CD4-positive, alpha-beta T cell treated with Interferon alpha-2 for 1 hour (primary cell): ENCODE results near the gene RAB3GAP2.
"Not testable (repeated sequence)": the region's sequence is repeated elsewhere in the genome, so short reads cannot be mapped to it uniquely, and the experiment has no call there.

Source experiments
- DNase-seq, 2 donors: peaks; one replicate each; pipeline ENCODE4 v3.0.0-alpha.2; 2020 to 2022

RAB3GAP2 gene

GRCh38 chr1:220135755-220136154, 136.5 kb downstream of the RAB3GAP2 start:
- DNase-seq = no peak

GRCh38 chr1:220129479-220130210, 142.6 kb downstream of the RAB3GAP2 start:
- DNase-seq = no peak

GRCh38 chr1:220127076-220127475, 145.2 kb downstream of the RAB3GAP2 start:
- no peak for DNase-seq

- no peak for DNase-seq
These were observed 147.7 kb downstream of the RAB3GAP2 start for GRCh38 chr1:220124542-220124941.

DNA sequence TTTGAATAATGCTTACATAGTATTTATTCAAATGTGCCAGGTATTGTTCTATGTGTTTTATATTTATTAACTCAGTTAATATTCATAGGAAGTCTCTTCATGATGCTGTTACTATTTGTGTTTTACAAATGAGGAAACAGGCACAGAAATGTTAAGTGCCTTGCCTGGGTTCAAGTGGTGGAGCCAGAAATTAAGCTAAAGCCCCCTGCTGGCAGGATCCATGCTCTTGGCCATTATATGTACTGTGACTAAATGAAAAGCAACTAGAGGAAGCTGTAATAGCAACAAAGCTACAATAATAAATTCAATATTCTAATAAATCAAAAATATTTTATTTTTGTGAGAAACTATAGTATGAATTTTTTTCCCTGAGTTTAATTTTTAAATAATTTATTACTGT, 148.4 kb downstream of the RAB3GAP2 start:
- DNase-seq = peak in 1 of 2 donors; percentile 22

DNA sequence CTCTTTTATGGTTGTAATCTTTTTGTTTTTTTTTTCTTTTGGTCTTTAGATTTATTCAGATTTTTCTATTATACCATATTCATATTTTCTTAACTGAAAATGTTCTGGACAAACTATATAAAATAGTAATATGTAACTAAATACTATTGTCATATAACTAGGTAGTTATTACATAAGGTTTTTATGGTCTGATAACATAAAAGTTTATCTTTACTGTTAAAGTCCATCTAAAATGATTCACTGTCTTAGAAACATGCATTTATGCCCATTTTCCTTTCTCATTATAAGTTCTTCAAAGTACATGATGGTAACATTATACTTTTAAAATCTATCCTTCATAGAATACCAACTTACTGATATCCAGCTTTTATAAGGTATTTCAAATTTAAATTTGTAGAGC, 149.2 kb downstream of the RAB3GAP2 start:
- DNase-seq = no peak

GRCh38 chr1:220121791-220122530, 150.3 kb downstream of the RAB3GAP2 start:
- no peak for DNase-seq

- DNase-seq = no peak
These were observed 153.2 kb downstream of the RAB3GAP2 start for GRCh38 chr1:220119043-220119512.

DNA sequence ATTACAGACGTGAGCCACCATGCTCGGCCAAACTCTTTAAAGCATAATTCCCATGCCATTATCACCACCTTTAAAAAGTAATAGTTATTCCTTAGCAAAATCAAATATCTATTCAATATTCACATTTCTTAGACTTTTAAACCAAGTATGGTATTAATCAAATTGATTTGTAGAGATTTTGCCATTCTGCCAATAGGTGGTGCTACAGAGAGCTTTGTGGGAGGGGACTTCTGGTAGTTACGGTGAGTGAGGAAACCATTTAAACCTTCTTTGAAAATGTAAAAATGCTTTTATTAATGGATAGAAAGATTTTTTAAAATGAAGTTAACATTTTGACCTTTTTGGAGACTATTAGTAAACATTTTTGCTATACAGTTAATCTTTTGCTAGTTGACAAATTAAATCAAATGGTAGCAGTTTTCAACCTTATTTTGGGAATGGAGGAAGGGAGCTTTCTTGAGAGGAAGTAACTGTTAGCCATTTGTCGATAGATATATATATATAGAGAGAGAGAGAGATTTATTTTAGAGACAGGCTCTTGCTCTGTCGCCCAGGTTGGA, 159.0 kb downstream of the RAB3GAP2 start:
- peak; percentile 6 to 72 for DNase-seq

DNA sequence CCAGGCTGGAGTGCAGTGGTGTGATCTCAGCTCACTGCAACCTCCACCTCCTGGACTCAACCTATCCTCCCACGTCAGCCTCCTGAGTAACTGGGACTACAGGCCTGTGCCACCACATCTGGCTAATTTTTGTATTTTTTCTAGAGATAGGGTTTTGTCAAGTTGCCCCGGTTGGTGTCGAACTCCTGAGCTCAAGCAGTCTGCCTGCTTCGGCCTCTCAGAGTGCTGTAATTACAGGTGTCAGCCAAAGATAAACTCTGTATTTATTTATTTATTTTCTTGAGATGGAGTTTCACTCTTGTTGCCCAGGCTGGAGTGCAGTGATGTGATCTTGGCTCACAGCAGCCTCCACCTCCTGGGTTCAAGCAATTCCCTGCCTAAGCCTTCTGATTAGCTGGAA, 159.7 kb downstream of the RAB3GAP2 start:
- DNase-seq = not testable (repeated sequence)

DNA sequence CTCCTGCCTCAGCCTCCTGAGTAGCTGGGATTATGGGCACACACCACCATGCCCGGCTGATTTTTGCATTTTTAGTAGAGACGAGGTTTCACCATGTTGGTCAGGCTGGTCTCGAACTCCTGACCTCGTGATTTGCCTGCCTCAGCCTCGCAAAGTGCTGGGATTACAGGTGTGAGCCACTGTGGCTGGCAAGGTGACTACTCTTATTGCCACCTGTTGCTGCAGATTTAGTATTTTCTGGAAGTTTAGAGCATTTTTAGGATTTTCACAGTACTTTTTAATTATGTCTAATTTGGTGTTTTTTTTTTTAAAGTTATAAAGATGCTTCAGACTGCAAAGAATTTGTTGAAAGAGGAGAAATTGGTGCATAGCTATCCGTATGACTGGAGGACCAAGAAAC, 161.8 kb downstream of the RAB3GAP2 start:
- DNase-seq = not testable (repeated sequence)

- no peak for DNase-seq
These were observed 172.4 kb downstream of the RAB3GAP2 start for GRCh38 chr1:220099826-220100225.
